OCI-LY3 (cell line): ENCODE measurements around the gene TRAF5.
"Not testable (repeated sequence)": the region's sequence is repeated elsewhere in the genome, so short reads cannot be mapped to it uniquely, and the experiment has no call there.

Experiments
- CTCF ChIP-seq: fragments of 200-600, 300-600 bp; sonication (generic); IDR thresholded peaks from 2 replicates; pipeline ENCODE4 v1.5.1; 2014; ENCODE audit warnings: antibody characterized with exemption, low read length, low read depth
- EZH2phosphoT487 ChIP-seq: fragments of 200-600 bp; shearing (Covaris generic); IDR thresholded peaks from 2 replicates; pipeline ENCODE4 v1.6.1; 2018; ENCODE audit warnings: antibody characterized with exemption, mixed run types, low read depth

DNA sequence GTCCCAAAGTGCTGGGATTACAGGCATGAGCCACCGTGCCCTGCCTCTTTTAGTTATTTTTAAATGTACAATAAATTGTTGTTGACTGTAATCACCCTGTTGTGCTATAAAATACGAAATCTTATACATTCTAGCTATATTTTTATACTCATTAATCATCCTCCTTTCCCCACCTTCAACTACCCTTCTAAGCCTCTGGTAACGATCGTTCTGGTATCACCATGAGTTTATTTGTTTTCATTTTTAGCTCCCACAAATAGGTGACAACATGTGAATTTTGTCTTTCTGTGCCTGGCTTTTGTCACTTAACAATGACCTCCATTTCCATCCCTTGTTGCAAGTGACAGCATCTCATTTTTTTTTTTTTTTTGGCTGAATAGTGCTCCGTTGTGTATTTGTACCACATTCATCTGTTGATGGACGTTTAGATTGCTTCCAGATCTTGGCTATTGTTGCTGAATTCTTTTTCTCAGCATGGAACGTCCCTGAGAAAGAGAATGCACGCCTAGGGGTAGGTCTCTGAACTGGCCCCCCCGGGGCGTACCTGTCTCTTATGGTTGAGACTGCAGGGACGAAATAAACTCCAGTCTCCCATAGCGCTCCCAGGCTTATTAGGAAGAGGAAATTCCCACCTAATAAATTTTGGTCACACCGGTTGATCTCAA, 71.8 kb downstream of the TRAF5 start:
- not testable (repeated sequence) for TF ChIP-seq CTCF, EZH2phosphoT487
